ENCODE data around the gene CDKN2AIP. TPM values are rescaled to one million over a fixed set of nuclear protein-coding genes. Genes with fewer than 3 reads are reported as not detected.
"Not testable (repeated sequence)": the region's sequence is repeated elsewhere in the genome, so short reads cannot be mapped to it uniquely, and the experiment has no call there.

CDKN2AIP gene
- total and polyA plus RNA-seq, 11 donors = 5.3 to 12.5 (median 8.6) TPM

DNA sequence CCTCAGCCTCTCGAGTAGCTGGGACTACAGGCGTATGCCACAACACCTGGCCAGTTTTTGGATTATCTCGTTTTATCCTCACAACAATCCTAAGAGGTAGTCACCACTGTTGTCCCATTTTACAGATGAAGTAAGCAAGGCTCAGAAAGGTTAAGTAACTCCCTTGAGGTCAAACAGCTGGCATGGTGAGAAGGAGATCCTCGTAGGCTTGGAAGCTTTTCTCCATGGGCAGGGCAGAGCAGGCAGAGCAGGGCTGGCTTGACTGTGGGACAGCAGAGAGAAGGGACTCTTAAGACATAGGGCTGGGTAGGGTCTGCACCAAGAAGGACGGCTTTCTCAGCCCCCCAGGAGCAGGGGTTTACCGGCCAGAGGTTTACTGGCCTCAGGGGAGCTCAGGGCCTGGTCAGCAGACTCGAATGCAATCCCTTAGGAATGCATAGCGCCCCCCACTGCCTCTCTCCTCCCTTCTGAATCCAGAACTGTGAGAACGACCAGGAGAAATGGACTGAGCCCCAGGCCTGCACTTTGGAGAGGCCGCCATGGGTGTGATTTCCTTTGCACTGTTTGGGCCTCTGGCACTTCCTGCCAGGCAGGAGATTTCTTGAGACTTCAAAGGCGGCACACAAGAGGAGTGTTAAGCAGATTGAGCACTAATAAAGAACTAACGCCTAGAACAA, 14.0 kb upstream of the CDKN2AIP start:
- peaks cover 0 to 11% (median 0%) of the 10 kb centered on the region in 12 donors for H3K4me1 ChIP-seq
- 57 to 67% (median 64%) methylated on average over 12 of the region's 12 CpGs for WGBS, 4 donors
- DNase-seq (no peak), ATAC-seq (peak in 3 of 4 donors; percentile 45 to 72 (median 60))
- intact Hi-C loops (cut with DNase I) = no loop called here
- H3K27me3 ChIP-seq = no peaks in the 10 kb centered on the region
- TF ChIP-seq, protein P1, sequence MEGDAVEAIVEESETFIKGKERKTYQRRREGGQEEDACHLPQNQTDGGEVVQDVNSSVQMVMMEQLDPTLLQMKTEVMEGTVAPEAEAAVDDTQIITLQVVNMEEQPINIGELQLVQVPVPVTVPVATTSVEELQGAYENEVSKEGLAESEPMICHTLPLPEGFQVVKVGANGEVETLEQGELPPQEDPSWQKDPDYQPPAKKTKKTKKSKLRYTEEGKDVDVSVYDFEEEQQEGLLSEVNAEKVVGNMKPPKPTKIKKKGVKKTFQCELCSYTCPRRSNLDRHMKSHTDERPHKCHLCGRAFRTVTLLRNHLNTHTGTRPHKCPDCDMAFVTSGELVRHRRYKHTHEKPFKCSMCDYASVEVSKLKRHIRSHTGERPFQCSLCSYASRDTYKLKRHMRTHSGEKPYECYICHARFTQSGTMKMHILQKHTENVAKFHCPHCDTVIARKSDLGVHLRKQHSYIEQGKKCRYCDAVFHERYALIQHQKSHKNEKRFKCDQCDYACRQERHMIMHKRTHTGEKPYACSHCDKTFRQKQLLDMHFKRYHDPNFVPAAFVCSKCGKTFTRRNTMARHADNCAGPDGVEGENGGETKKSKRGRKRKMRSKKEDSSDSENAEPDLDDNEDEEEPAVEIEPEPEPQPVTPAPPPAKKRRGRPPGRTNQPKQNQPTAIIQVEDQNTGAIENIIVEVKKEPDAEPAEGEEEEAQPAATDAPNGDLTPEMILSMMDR (IDR thresholded peaks at IDR 0.05) = peak in 1 of 12 donors; percentile 3
- no peak for TF ChIP-seq POLR2A (IDR thresholded peaks at IDR 0.05)
- H3K36me3 ChIP-seq = no peaks in the 10 kb centered on the region
- H3K4me3 ChIP-seq = no peak overlapping the region
- H3K27ac ChIP-seq = peak overlapping the region in 5 of 12 donors; percentile 7 to 40 (median 36)
- H3K9me3 ChIP-seq = no peaks in the 10 kb centered on the region

DNA sequence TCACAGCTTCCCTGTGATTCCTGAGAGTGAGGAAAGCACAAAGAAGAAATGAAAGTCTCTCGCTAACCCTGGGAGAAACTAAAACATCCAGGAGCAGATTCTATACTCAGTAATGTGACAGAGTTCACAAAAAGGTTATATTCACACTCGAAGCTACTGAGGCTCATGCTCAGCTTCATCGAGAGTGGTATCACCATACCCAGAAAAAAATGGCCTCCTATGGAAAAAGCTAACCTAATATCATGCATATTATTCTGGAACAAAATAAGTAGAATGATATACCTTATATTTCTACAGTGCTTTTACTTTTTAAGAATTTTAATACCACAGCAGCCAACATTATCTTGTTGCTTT, 13.5 kb upstream of the CDKN2AIP start:
- Histone ChIP-seq H3K27me3 (no peaks in the 10 kb centered on the region), H3K27ac (peak overlapping the region in 6 of 12 donors; percentile 7 to 40 (median 36)), H3K9me3 (no peaks in the 10 kb centered on the region), H3K36me3 (no peaks in the 10 kb centered on the region), H3K4me1 (peaks cover 0 to 11% (median 0%) of the 10 kb centered on the region in 12 donors), H3K4me3 (no peak overlapping the region)
- WGBS, 4 donors = 43 to 48% (median 45%) methylated on average over 3 of the region's 3 CpGs
- ATAC-seq (no peak), DNase-seq (no peak)
- intact Hi-C loops (cut with DNase I) = no loop called here
- TF ChIP-seq, protein P1 (IDR thresholded peaks at IDR 0.05) = no peak
- TF ChIP-seq POLR2A (IDR thresholded peaks at IDR 0.05) = no peak

DNA sequence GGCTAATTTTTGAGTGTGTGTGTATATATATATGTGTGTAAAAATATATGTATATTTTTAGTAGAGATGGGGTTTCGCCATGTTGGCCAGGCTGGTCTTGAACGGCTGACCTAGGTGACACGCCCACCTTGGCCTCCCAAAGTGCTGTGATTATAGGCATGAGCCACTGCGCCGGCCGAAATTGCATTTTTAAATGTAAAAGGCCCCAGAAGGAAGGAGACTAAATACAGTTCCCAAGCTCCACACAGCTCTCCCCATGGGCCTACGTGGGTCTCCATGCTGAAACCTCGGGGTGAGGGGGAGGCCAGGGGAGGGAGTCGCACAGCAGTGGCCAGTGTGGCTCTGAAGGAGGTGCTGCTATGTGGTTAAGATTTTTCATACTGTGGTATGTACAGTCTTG, 12.8 kb upstream of the CDKN2AIP start:
- TF ChIP-seq POLR2A (IDR thresholded peaks at IDR 0.05) = no peak
- TF ChIP-seq, protein P1 (IDR thresholded peaks at IDR 0.05) = no peak
- ATAC-seq (no peak), DNase-seq (no peak)
- Histone ChIP-seq H3K4me3 (no peak overlapping the region), H3K36me3 (no peaks in the 10 kb centered on the region), H3K9me3 (no peaks in the 10 kb centered on the region), H3K27me3 (no peaks in the 10 kb centered on the region), H3K4me1 (peaks cover 0 to 11% (median 0%) of the 10 kb centered on the region in 12 donors), H3K27ac (no peak overlapping the region)
- intact Hi-C loops (cut with DNase I) = no loop called here
- WGBS, 4 donors = 89 to 99% (median 95%) methylated on average over 9 of the region's 9 CpGs

DNA sequence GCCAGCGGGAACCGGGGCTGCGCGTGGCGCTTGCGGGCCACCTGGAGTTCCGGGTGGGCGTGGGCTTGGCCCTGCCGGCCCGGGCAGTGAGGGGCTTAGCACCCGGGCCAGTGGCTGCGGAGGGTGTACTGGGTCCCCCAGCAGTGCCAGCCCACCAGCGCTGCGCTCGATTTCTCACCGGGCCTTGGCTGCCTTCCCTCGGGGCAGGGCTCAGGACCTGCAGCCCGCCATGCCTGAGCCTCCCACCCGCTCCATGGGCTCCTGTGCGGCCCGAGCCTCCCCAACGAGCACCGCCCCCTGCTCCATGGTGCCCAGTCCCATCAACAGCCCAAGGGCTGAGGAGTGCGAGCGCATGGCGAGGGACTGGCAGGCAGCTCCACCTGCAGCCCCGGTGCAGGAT, 11.3 kb upstream of the CDKN2AIP start:
- intact Hi-C loops (cut with DNase I); DNase-seq; H3K9me3 ChIP-seq; ATAC-seq; H3K27me3 ChIP-seq; H3K27ac ChIP-seq; H3K36me3 ChIP-seq; H3K4me3 ChIP-seq: not testable (repeated sequence)
- H3K4me1 ChIP-seq = peaks cover 0 to 11% (median 0%) of the 10 kb centered on the region in 12 donors
- WGBS, 4 donors = 87 to 97% (median 90%) methylated on average over 9 to 27 of the region's 27 CpGs

DNA sequence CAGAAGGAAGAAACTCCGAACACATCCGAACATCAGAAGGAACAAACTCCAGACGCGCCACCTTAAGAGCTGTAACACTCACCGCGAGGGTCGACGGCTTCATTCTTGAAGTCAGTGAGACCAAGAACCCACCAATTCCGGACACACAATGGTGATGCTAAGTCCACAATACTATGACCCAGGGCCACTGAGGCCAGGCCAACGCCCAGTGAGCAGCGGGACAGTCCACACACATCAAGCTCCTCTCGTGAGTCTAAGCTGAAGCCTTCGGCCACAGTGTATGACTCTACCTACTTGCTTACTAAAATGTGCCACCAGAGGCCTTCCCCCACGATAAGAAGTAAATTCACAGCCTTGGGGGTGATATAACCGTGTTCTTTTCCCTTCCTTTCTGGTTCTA, 10.2 kb upstream of the CDKN2AIP start:
- Histone ChIP-seq H3K4me1 (peaks cover 0 to 11% (median 0%) of the 10 kb centered on the region in 12 donors), H3K27me3 (no peaks in the 10 kb centered on the region), H3K36me3 (no peaks in the 10 kb centered on the region), H3K4me3 (no peak overlapping the region), H3K9me3 (no peaks in the 10 kb centered on the region), H3K27ac (no peak overlapping the region)
- intact Hi-C loops (cut with DNase I) = no loop called here
- no peak for ATAC-seq
- 88 to 94% (median 92%) methylated on average over 15 of the region's 15 CpGs for WGBS, 4 donors
- DNase-seq = no peak
- TF ChIP-seq, protein P1 (IDR thresholded peaks at IDR 0.05) = no peak
- no peak for TF ChIP-seq POLR2A (IDR thresholded peaks at IDR 0.05)
